ENCODE results near the gene SRSF10. TPM values are rescaled to one million over a fixed set of nuclear protein-coding genes. Genes with fewer than 3 reads are reported as not detected.

The SRSF10 gene
- total and polyA plus RNA-seq, 2 donors from 2014 or later = 48.5 to 96.2 TPM

DNA sequence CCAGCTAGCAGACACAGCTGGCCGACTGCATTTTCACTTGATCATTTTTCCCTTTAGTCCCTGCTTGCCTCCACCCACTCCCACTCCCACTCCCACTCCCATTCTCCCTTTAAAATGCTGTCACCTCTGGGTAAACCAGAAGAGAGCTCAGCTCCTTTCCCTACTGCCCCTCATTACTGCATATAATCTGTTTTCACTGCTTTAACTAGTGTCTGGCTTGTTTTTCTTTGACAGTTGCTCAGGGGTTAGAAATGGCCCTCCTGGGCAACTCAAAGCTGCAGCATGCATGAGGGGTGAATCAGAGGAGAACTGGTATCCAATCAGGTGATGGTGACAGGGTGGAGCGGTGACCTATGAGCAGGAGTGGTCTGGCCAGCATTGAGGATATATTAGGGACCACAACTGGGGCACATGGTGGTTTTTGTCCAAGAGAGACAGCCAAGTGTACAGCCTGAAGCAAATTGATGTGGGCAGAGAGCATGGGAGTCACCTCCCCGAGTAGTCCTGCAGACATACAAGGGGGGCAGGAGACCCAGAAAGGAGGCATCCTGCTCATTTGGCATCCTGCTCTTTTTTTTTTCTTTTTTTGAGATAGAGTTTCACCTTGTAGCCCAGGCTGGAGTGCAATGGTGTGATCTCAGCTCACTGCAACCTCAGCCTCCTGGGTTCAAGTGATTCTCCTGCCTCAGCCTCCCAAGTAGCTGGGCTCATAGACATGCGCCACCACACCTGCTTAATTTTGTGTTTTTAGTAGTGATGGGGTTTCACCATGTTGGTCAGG, 42.6 kb upstream of the SRSF10 start:
- FAIRE-seq = no peak
- Histone ChIP-seq H3K4me3 (ENCODE audit: low read length in 3 of 3) (no peak overlapping the region), H3K36me3 (ENCODE audit: control insufficient read depth in 2 of 3, insufficient read depth in 3 of 3, low read length in 3 of 3) (no peaks in the 10 kb centered on the region), H3K9ac (ENCODE audit: low read length in 3 of 3) (no peak overlapping the region), H3K4me1 (ENCODE audit: control insufficient read depth in 2 of 3, insufficient read depth in 2 of 3, low read depth in 1 of 3, low read length in 3 of 3) (peaks cover 3 to 21% (median 7%) of the 10 kb centered on the region in 3 donors), H3K9me3 (ENCODE audit: control insufficient read depth in 2 of 3, insufficient read depth in 1 of 3, low read length in 3 of 3) (no peaks in the 10 kb centered on the region), H3K27me3 (ENCODE audit: control insufficient read depth, insufficient read depth, low read length) (no peaks in the 10 kb centered on the region), H3K27ac (ENCODE audit: low read depth in 2 of 2, low read length in 2 of 2) (peak overlapping the region in 1 of 2 donors; percentile 59)
- no peak for TF ChIP-seq CTCF (IDR thresholded peaks at IDR 0.05; ENCODE audit: borderline replicate concordance, extremely low read depth, insufficient read depth)
- intact Hi-C loops (cut with DNase I) = no loop called here
- DNase-seq = peak in 2 of 5 donors; percentile 28 to 37

DNA sequence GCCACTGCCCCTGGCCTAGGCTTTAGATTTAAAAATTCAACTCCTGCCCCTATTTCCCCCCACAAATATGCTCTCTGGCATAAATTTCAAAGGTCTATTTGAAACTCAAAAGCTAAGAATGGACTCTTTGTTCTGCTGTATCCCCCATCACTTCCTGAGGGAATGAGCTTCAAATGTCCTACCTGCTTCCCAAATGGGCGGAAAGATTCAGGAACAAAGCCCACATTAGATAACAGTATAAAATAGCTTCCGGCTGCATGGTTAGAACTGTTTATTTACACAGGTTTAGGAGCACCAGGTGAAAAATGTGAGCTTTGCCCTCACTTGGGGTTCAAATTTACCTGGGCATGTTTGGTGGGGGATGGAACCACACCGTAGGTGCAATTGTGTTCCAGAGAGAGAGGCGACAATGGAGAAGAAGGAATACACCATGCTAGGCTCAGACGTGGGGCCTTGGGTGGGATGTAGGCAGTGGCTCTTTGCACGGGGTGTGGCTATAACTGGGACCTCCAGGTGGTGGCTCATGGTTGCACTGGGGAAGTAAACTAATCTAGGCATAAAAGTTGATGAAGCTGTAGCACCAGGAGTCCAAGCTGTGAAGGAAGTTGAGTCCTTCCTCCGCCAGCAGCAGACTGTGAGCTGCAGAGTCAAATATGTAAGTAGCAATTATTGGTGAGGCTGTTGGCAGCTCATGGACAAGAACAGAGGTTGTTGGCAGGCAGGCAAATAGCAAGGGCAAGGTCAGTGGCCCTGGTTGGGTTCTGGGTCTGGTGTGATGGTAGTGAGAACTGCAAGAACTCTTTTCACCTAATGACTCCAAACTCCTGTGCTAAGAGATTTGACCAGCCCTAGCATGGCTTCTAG, 41.5 kb upstream of the SRSF10 start:
- TF ChIP-seq CTCF (IDR thresholded peaks at IDR 0.05; ENCODE audit: borderline replicate concordance, extremely low read depth, insufficient read depth) = no peak
- FAIRE-seq (no peak), DNase-seq (no peak)
- Histone ChIP-seq H3K27ac (ENCODE audit: low read depth in 2 of 2, low read length in 2 of 2) (peak overlapping the region in 1 of 2 donors; percentile 32), H3K4me1 (ENCODE audit: control insufficient read depth in 2 of 3, insufficient read depth in 2 of 3, low read depth in 1 of 3, low read length in 3 of 3) (peaks cover 3 to 21% (median 11%) of the 10 kb centered on the region in 3 donors), H3K4me3 (ENCODE audit: low read length in 3 of 3) (no peak overlapping the region), H3K9me3 (ENCODE audit: control insufficient read depth in 2 of 3, insufficient read depth in 1 of 3, low read length in 3 of 3) (no peaks in the 10 kb centered on the region), H3K27me3 (ENCODE audit: control insufficient read depth, insufficient read depth, low read length) (no peaks in the 10 kb centered on the region), H3K9ac (ENCODE audit: low read length in 3 of 3) (peak overlapping the region in 1 of 3 donors; percentile 12), H3K36me3 (ENCODE audit: control insufficient read depth in 2 of 3, insufficient read depth in 3 of 3, low read length in 3 of 3) (no peaks in the 10 kb centered on the region)
- intact Hi-C loops (cut with DNase I) = no loop called here

GRCh38 chr1:24020470-24020869, 40.3 kb upstream of the SRSF10 start:
- no peak for DNase-seq
- FAIRE-seq = no peak
- peaks cover 8 to 26% (median 14%) of the 10 kb centered on the region in 3 donors for H3K4me1 ChIP-seq (ENCODE audit: control insufficient read depth in 2 of 3, insufficient read depth in 2 of 3, low read depth in 1 of 3, low read length in 3 of 3)
- peak overlapping the region in 1 of 2 donors; percentile 70 for H3K27ac ChIP-seq (ENCODE audit: low read depth in 2 of 2, low read length in 2 of 2)
- H3K4me3 ChIP-seq (ENCODE audit: low read length in 3 of 3) = no peak overlapping the region
- H3K9me3 ChIP-seq (ENCODE audit: control insufficient read depth in 2 of 3, insufficient read depth in 1 of 3, low read length in 3 of 3) = no peaks in the 10 kb centered on the region
- H3K27me3 ChIP-seq (ENCODE audit: control insufficient read depth, insufficient read depth, low read length) = no peaks in the 10 kb centered on the region
- TF ChIP-seq CTCF (IDR thresholded peaks at IDR 0.05; ENCODE audit: borderline replicate concordance, extremely low read depth, insufficient read depth) = no peak
- H3K36me3 ChIP-seq (ENCODE audit: control insufficient read depth in 2 of 3, insufficient read depth in 3 of 3, low read length in 3 of 3) = no peaks in the 10 kb centered on the region
- intact Hi-C loops (cut with DNase I) = no loop called here
- no peak overlapping the region for H3K9ac ChIP-seq (ENCODE audit: low read length in 3 of 3)
